Cortex of kidney (tissue), 1 donor: Measurements from ENCODE around the gene AK5.

Experiments
- DNase-seq: peaks from one replicate; lab custom pipeline; 2025; lab: John Stamatoyannopoulos, UW

Gene AK5

DNA sequence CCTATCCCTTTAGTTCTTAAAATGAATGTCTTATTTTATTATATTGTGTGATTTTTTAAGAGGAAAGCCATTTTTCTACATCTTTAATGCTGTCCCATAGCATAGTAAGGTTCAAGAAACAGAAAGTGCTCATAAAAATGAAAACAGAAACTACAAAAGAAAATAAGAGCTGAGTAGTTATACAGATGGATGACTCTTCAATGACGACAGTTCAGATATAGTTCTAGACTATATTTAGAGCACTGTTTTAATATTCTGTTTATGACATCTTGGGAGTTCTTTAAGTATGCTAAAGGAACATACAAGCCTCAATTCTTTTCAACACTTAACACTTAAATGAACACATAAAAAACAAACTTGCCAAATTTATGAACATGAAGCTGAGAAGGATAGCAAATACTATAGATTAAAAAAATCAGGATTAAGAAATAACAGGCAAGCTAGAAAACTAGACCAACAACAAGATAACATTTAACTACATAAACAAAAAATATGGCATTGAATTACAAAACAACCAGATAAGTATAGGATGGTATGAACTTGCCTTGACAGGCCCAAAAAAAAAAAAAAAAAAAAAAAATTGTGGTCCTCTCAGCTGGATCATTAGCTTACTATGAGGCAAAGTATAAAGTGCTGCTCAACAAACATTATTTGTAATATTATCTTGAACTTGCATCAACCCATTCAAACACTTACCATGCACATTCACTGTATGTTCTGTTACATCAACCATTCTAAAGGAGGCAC is 312.7 kb downstream of the AK5 start:
- no peak for DNase-seq

DNA sequence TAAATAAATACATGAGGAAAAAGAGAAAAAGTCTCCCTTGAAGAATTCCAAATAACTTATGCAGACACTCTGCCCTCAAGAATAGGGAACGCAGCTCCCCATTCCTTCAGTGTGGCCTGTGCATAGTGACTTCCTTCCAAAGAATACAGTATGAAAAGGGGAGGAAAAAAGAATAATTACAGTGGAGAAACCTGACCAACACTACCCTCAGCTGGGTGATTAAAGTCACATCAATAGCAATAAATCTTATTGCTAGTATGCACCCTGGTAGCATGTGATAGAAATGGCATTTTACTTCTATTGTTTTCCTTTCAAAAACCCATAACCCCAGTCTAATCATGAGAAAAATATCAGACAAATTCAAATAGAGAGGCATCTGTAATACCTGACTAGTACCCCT is 315.5 kb downstream of the AK5 start:
- no peak for DNase-seq

DNA sequence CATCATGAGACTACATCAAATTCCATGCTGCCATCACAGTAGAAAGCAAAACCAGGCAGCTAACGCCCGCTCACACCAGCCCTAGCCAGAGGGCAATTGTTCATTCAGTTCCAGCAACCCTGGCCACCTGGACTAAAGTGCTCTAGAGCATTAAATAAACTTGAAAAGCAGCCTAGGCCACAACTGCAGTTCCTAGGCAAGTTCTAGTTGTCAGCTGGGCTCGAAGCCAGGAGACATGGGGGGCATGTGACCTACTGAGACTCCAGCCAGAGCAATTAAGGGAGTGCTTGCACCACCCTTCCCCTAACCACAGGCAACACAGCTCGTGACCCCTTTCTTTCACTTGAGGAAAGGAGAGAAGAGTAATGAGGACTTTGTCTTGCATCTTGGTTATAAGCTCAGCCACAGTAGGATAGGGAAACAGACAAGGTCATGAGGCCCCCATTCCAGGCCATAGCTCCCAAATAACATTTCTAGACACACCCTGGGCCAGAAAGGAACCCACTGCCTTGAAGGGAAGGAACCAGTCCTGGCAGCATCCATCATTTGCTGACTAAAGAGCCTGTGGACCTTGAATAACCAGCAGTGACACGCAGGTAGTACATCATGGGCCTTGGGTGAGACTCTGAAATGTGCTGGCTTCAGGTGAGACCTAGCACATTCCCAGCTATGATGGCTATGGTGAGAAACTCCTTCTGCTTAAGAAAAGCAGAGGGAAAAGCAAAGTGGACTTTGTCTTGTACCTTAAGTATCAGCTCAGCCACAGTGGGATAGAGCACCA is 323.6 kb downstream of the AK5 start:
- peak; percentile 6 for DNase-seq

DNA sequence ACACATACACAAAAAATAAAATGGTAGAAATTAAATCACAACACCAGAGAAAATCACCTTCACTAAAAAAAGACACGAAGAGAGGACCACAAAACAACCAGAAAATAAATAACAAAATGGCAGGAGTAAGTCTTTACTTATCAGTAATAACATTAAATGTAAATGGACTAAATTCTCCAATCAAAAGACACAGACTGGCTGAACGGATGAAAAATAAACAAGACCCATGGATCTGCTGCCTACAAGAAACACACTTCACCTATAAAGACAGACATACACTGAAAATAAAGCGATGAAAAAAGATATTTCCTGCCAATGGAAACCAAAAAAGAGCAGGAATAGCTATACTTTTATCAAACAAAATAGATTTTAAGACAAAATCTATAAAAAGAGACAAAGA is 327.1 kb downstream of the AK5 start:
- DNase-seq: no peak
